Measurements from ENCODE around the gene PRDX6. TPM values are rescaled to one million over a fixed set of nuclear protein-coding genes. Genes with fewer than 3 reads are reported as not detected.

PRDX6 gene
- total RNA-seq, 1 donor = 140 TPM

DNA sequence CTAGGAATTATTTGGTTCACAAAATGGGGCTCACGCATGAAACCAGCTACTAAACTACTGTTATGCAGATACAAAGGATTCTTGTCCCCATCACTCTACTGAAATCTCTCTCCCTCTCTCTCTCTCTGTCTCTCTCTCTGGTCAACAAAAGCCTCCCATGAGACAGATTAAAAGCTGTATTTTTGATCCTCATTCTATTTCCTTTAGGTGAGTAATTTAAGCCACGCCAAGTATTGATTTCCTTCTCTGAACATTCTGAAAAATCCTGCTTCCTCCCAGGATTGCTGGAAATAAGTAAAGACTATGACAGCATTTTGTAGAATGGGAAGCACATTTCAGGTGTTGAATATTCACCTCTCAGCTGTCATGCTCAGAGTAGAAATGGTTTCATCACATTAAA is 43.7 kb downstream of the PRDX6 start:
- Histone ChIP-seq H2AFZ (ENCODE audit: low read length) (no peak overlapping the region), H4K20me1 (ENCODE audit: insufficient read depth, low read length) (no peaks in the 10 kb centered on the region), H3K27ac (ENCODE audit: low read depth, low read length) (no peak overlapping the region), H3K27me3 (ENCODE audit: insufficient read depth, low read length) (no peaks in the 10 kb centered on the region), H3K36me3 (ENCODE audit: insufficient read depth, low read length) (no peaks in the 10 kb centered on the region), H3K4me3 (ENCODE audit: insufficient read depth, low read length) (no peak overlapping the region), H3K79me2 (ENCODE audit: insufficient read depth, low read length) (no peaks in the 10 kb centered on the region), H3K4me2 (ENCODE audit: insufficient read depth, low read length) (no peak overlapping the region), H3K4me1 (ENCODE audit: insufficient read depth, low read length) (no peaks in the 10 kb centered on the region), H3K9me3 (ENCODE audit: low read depth, low read length) (no peaks in the 10 kb centered on the region)
- no peak for TF ChIP-seq CTCF (IDR thresholded peaks at IDR 0.05; ENCODE audit: extremely low read depth, low read depth, low read length)
- no peak for DNase-seq (ENCODE audit: insufficient read length, low spot score, missing footprints)

DNA sequence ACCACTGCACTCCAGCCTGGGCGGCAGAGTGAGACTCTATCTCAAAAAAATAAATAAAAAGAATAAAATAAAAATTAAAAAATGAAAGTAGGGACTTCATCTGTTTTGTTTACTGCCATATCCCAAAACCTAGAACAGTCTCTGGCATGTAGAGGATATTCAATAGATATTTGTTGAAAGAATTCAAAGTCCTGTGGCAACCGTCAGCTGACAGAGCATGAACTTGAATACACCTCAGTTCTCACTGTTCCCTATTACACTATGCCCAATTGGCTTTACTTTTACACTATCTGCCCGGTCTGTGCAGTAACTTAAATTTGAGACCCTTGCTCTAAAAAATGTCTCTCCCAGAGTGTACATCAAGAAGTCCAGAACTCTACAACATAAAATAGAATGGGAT is 46.2 kb downstream of the PRDX6 start:
- Histone ChIP-seq H4K20me1 (ENCODE audit: insufficient read depth, low read length) (no peaks in the 10 kb centered on the region), H3K4me1 (ENCODE audit: insufficient read depth, low read length) (no peaks in the 10 kb centered on the region), H3K27me3 (ENCODE audit: insufficient read depth, low read length) (no peaks in the 10 kb centered on the region), H3K4me3 (ENCODE audit: insufficient read depth, low read length) (no peak overlapping the region), H3K79me2 (ENCODE audit: insufficient read depth, low read length) (no peaks in the 10 kb centered on the region), H3K27ac (ENCODE audit: low read depth, low read length) (no peak overlapping the region), H3K36me3 (ENCODE audit: insufficient read depth, low read length) (no peaks in the 10 kb centered on the region), H2AFZ (ENCODE audit: low read length) (no peak overlapping the region), H3K4me2 (ENCODE audit: insufficient read depth, low read length) (no peak overlapping the region), H3K9me3 (ENCODE audit: low read depth, low read length) (no peaks in the 10 kb centered on the region)
- DNase-seq (ENCODE audit: insufficient read length, low spot score, missing footprints) = no peak
- no peak for TF ChIP-seq CTCF (IDR thresholded peaks at IDR 0.05; ENCODE audit: extremely low read depth, low read depth, low read length)

- Histone ChIP-seq H3K4me3 (ENCODE audit: insufficient read depth, low read length) (no peak overlapping the region), H3K9me3 (ENCODE audit: low read depth, low read length) (no peaks in the 10 kb centered on the region), H3K4me2 (ENCODE audit: insufficient read depth, low read length) (no peak overlapping the region), H3K27ac (ENCODE audit: low read depth, low read length) (no peak overlapping the region), H3K36me3 (ENCODE audit: insufficient read depth, low read length) (no peaks in the 10 kb centered on the region), H4K20me1 (ENCODE audit: insufficient read depth, low read length) (no peaks in the 10 kb centered on the region), H2AFZ (ENCODE audit: low read length) (no peak overlapping the region), H3K4me1 (ENCODE audit: insufficient read depth, low read length) (no peaks in the 10 kb centered on the region), H3K27me3 (ENCODE audit: insufficient read depth, low read length) (no peaks in the 10 kb centered on the region), H3K79me2 (ENCODE audit: insufficient read depth, low read length) (no peaks in the 10 kb centered on the region)
- TF ChIP-seq CTCF (IDR thresholded peaks at IDR 0.05; ENCODE audit: extremely low read depth, low read depth, low read length) = no peak
- DNase-seq (ENCODE audit: insufficient read length, low spot score, missing footprints) = no peak
These were observed 48.8 kb downstream of the PRDX6 start for GRCh38 chr1:173525926-173526325.

DNA sequence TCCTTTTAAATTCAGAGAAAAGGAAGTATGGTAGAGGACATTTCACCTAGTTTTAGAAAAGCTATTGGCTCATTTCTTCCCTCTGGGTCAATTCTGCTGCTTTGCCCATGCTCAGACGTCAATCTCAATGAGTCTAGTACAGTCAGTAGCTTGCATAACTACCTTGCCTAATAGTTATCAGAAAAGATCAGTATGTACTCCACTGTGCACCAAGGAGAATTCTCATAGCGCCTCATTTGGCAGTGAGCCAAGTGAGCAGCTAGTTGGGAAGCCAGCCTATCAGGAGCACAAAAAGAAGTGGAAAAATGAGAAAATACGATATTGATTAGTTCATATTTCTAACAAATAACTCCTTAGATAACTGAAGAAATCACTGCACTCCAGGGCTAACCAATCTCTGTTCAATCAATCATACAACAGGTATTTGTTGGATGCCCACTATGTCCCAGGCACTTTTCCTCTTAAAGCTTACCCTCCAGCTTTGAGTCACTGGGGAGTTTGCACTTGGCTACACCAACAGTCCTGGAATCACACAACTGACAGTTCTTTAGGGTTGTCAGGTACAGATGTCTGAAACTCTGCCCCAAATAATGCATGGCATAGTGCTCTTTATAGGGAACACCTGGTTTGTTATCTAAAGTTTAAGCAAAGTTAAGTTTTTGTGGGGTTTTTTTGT is 50.2 kb downstream of the PRDX6 start:
- no peaks in the 10 kb centered on the region for H3K27me3 ChIP-seq (ENCODE audit: insufficient read depth, low read length)
- H3K79me2 ChIP-seq (ENCODE audit: insufficient read depth, low read length) = no peaks in the 10 kb centered on the region
- no peak overlapping the region for H3K4me2 ChIP-seq (ENCODE audit: insufficient read depth, low read length)
- H3K36me3 ChIP-seq (ENCODE audit: insufficient read depth, low read length) = no peaks in the 10 kb centered on the region
- no peak overlapping the region for H3K4me3 ChIP-seq (ENCODE audit: insufficient read depth, low read length)
- H3K4me1 ChIP-seq (ENCODE audit: insufficient read depth, low read length) = no peaks in the 10 kb centered on the region
- H4K20me1 ChIP-seq (ENCODE audit: insufficient read depth, low read length) = no peaks in the 10 kb centered on the region
- no peak overlapping the region for H3K27ac ChIP-seq (ENCODE audit: low read depth, low read length)
- no peaks in the 10 kb centered on the region for H3K9me3 ChIP-seq (ENCODE audit: low read depth, low read length)
- no peak for DNase-seq (ENCODE audit: insufficient read length, low spot score, missing footprints)
- H2AFZ ChIP-seq (ENCODE audit: low read length) = no peak overlapping the region
- no peak for TF ChIP-seq CTCF (IDR thresholded peaks at IDR 0.05; ENCODE audit: extremely low read depth, low read depth, low read length)
